ENCODE results near the gene KIF6.

GRCh38 chr6:39572661-39573340, 152.4 kb downstream of the KIF6 start:
- TF ChIP-seq CTCF (IDR thresholded peaks at IDR 0.05; ENCODE audit: low read length) (no peak), EZH2 (IDR thresholded peaks at IDR 0.05; ENCODE audit: borderline replicate concordance, low read length) (no peak)

All from OCI-LY1 (cell line).